ENCODE measurements around the gene ACOT7. TPM values are rescaled to one million over a fixed set of nuclear protein-coding genes. Genes with fewer than 3 reads are reported as not detected.

Gene ACOT7
- total and polyA plus RNA-seq, 2 of the 13 experiments (the other 11 are each of a cell fraction or from before 2014, with no cell fraction given): 33.0 to 55.8 TPM

GRCh38 chr1:6280761-6281451 is 112.7 kb downstream of the ACOT7 start (continued):
- TF ChIP-seq ZNF513 (CRISPR knock-in tag; conservative IDR thresholded peaks at IDR 0.05) (no peak), ZNF550 (CRISPR knock-in tag; IDR thresholded peaks at IDR 0.05; ENCODE audit: borderline replicate concordance) (no peak), NR0B2 (CRISPR knock-in tag; IDR thresholded peaks at IDR 0.05) (no peak), ZNF564 (CRISPR knock-in tag; IDR thresholded peaks at IDR 0.05) (no peak), ZEB1 (IDR thresholded peaks at IDR 0.05; ENCODE audit: insufficient replicate concordance, low read depth) (no peak), ZNF3 (CRISPR knock-in tag; IDR thresholded peaks at IDR 0.05) (no peak), ZBTB44 (CRISPR knock-in tag; IDR thresholded peaks at IDR 0.05) (no peak), ZNF670 (CRISPR knock-in tag; IDR thresholded peaks at IDR 0.05; ENCODE audit: borderline replicate concordance) (no peak), MAFF (IDR thresholded peaks at IDR 0.05; ENCODE audit: low read depth, low read length) (no peak), NR2F2 (IDR thresholded peaks at IDR 0.05; ENCODE audit: borderline replicate concordance, low read depth) (0 out of 2 replicates have a peak, but pooled peaks have one; percentile 32), HDAC1 (CRISPR knock-in tag; IDR thresholded peaks at IDR 0.05) (no peak), RCOR2 (CRISPR knock-in tag; IDR thresholded peaks at IDR 0.05) (no peak), ZNF512 (CRISPR knock-in tag; IDR thresholded peaks at IDR 0.05) (no peak), MLX (CRISPR knock-in tag; IDR thresholded peaks at IDR 0.05) (no peak), ZNF280D (CRISPR knock-in tag; IDR thresholded peaks at IDR 0.05) (no peak), HMGXB4 (CRISPR knock-in tag; IDR thresholded peaks at IDR 0.05; ENCODE audit: borderline replicate concordance in 1 of 2, low read depth in 1 of 2) (peak in 1 of 2 experiments; percentile 49; a peak in 1 of 4 replicates), ZNF616 (CRISPR knock-in tag; IDR thresholded peaks at IDR 0.05; ENCODE audit: low read depth) (no peak)

Measured in HepG2 (cell line).